ENCODE results near the gene BTBD10.
A peak's percentile ranks its signal among the peaks of the same experiment; 100 is the strongest.

BTBD10 gene

GRCh38 chr11:13465909-13466371 lies 2.9 kb upstream of the BTBD10 start:
- ChIA-PET POLR2A (ENCODE audit: low non-redundant PET) (no interaction called here), CTCF (interaction anchor here (0.6 to 0.9 kb wide), 3 partner anchors 27 to 241 kb away, joined by 3 to 4 read pairs (median 4); no protein-coding TSS in a partner anchor)
- peak; percentile 41 for DNase-seq (ENCODE audit: low spot score)

GRCh38 chr11:13463779-13464290 lies 813 bp upstream of the BTBD10 start:
- ChIA-PET POLR2A (ENCODE audit: low non-redundant PET) (no interaction called here), CTCF (no interaction called here)
- DNase-seq (ENCODE audit: low spot score): peak; percentile 13
- peak overlapping the region; percentile 86 for H3K27ac ChIP-seq
- TF ChIP-seq, protein P1, sequence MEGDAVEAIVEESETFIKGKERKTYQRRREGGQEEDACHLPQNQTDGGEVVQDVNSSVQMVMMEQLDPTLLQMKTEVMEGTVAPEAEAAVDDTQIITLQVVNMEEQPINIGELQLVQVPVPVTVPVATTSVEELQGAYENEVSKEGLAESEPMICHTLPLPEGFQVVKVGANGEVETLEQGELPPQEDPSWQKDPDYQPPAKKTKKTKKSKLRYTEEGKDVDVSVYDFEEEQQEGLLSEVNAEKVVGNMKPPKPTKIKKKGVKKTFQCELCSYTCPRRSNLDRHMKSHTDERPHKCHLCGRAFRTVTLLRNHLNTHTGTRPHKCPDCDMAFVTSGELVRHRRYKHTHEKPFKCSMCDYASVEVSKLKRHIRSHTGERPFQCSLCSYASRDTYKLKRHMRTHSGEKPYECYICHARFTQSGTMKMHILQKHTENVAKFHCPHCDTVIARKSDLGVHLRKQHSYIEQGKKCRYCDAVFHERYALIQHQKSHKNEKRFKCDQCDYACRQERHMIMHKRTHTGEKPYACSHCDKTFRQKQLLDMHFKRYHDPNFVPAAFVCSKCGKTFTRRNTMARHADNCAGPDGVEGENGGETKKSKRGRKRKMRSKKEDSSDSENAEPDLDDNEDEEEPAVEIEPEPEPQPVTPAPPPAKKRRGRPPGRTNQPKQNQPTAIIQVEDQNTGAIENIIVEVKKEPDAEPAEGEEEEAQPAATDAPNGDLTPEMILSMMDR (conservative IDR thresholded peaks at IDR 0.05; ENCODE audit: low read depth): no peak

More at GRCh38 chr11:13465909-13466371, 2.9 kb upstream of the BTBD10 start:
- no peak overlapping the region for H3K27ac ChIP-seq
- TF ChIP-seq, protein P1 (conservative IDR thresholded peaks at IDR 0.05; ENCODE audit: low read depth): peak; percentile 78

- TF ChIP-seq, protein P1 (conservative IDR thresholded peaks at IDR 0.05; ENCODE audit: low read depth): no peak
- POLR2A ChIA-PET (ENCODE audit: low non-redundant PET): interaction anchor here (0.6 kb wide), 1 partner anchor 53 kb away, joined by 3 read pairs; no protein-coding TSS in a partner anchor
- DNase-seq (ENCODE audit: low spot score): peak; percentile 72
- peak overlapping the region; percentile 86 for H3K27ac ChIP-seq
- CTCF ChIA-PET: no interaction called here
Measured at GRCh38 chr11:13462311-13462900, 616 bp downstream of the BTBD10 start.

GRCh38 chr11:13461291-13461690 lies 1.7 kb downstream of the BTBD10 start:
- TF ChIP-seq, protein P1 (conservative IDR thresholded peaks at IDR 0.05; ENCODE audit: low read depth): no peak
- CTCF ChIA-PET: interaction anchor here (0.6 kb wide), 2 partner anchors 110 to 851 kb away, joined by 3 read pairs; no protein-coding TSS in a partner anchor
- POLR2A ChIA-PET (ENCODE audit: low non-redundant PET): no interaction called here

DNA sequence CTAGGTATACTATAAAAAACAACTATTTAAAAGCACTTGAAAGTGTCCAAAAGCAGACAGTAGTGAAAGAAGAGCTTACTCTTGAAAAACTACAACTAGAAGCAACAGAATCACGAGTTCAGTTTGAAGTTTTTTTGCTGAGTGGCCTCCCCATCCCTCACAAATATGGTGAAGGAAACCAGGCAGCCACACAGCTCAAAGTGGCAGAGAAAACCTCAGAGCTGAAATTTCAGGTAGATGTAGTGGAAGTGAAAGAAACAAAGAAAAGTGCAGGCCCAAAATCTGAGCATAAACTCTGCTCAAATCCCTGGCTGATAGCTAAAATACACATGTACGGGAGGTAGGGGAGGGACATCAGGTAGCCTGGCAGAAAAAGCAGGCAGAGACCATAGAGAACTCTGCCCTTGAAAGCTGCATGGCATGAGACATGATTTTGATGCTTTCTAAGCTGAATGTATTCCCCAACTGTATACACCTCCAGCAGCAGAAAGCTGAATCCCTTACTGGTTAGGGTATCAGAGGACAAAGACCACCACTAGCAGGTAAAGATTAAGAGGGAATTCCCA lies 12.1 kb downstream of the BTBD10 start:
- POLR2A ChIA-PET (ENCODE audit: low non-redundant PET): no interaction called here
- no peak overlapping the region for H3K27ac ChIP-seq
- TF ChIP-seq, protein P1 (conservative IDR thresholded peaks at IDR 0.05; ENCODE audit: low read depth): no peak
- DNase-seq (ENCODE audit: low spot score): no peak
- CTCF ChIA-PET: no interaction called here

More at GRCh38 chr11:13461291-13461690, 1.7 kb downstream of the BTBD10 start:
- DNase-seq (ENCODE audit: low spot score): no peak
- no peak overlapping the region for H3K27ac ChIP-seq

DNA sequence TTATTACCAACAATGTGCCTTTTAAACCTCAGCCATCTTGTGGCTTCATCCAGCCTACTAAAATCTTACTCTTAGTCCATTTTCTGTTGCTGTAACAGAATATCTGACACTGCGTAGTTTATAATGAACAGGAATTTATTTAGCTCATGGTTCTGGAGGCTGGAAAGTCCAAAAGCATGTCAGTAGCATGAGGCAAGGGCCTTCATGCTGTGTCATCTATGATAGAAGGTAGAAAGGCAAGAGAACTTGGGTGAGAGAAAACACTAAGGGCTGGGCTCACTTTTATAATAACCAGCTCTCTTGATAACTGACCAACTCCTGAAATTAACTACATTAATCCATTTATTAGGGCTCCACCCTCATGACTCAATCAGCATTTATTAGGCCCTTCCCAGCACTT lies 13.5 kb downstream of the BTBD10 start:
- DNase-seq (ENCODE audit: low spot score): no peak
- H3K27ac ChIP-seq: no peak overlapping the region
- ChIA-PET POLR2A (ENCODE audit: low non-redundant PET) (no interaction called here), CTCF (interaction anchor here (0.8 kb wide), 1 partner anchor 211 kb away, joined by 5 read pairs; no protein-coding TSS in a partner anchor)
- TF ChIP-seq, protein P1 (conservative IDR thresholded peaks at IDR 0.05; ENCODE audit: low read depth): no peak

Measured in RWPE1 (cell line).